GM12865 (cell line): Measurements from ENCODE around the gene GJA5.

ENCODE experiments used
- DNase-seq: peaks from one replicate; pipeline ENCODE4 v3.0.0; 2010; ENCODE audit warnings: low read depth
- H3K4me3 ChIP-seq: 2 replicates; pipeline ENCODE4 v1.5.1; 2011; ENCODE audit warnings: mild to moderate bottlenecking, low read depth, low read length, control low read depth
- CTCF ChIP-seq: IDR thresholded peaks from 2 replicates; pipeline ENCODE4 v1.5.1; 2011; ENCODE audit warnings: low read length, control low read depth, low read depth, inconsistent platforms; ENCODE audit not compliant: insufficient read depth; ENCODE audit errors: missing control alignments

Gene GJA5

GRCh38 chr1:147721716-147722115 is 38.7 kb downstream of the GJA5 start:
- DNase-seq: no peak
- no peak overlapping the region for H3K4me3 ChIP-seq
- TF ChIP-seq CTCF: no peak

- DNase-seq: no peak
- TF ChIP-seq CTCF: no peak
- no peak overlapping the region for H3K4me3 ChIP-seq
These were observed 39.8 kb downstream of the GJA5 start for GRCh38 chr1:147720557-147720956.

GRCh38 chr1:147719711-147720225 is 40.6 kb downstream of the GJA5 start:
- H3K4me3 ChIP-seq: no peak overlapping the region
- no peak for DNase-seq
- no peak for TF ChIP-seq CTCF

GRCh38 chr1:147719029-147719698 is 41.2 kb downstream of the GJA5 start:
- H3K4me3 ChIP-seq: no peak overlapping the region
- no peak for DNase-seq
- no peak for TF ChIP-seq CTCF

GRCh38 chr1:147717706-147718097 is 42.7 kb downstream of the GJA5 start:
- no peak for DNase-seq
- TF ChIP-seq CTCF: no peak
- no peak overlapping the region for H3K4me3 ChIP-seq

- no peak overlapping the region for H3K4me3 ChIP-seq
- peak; percentile 28 for DNase-seq
- TF ChIP-seq CTCF: no peak
These were observed 43.2 kb downstream of the GJA5 start for GRCh38 chr1:147717051-147717705.
